ENCODE data around the gene SLC9A8. TPM values are rescaled to one million over a fixed set of nuclear protein-coding genes. Genes with fewer than 3 reads are reported as not detected.

Gene SLC9A8
- total RNA-seq, 1 donor from 2014 or later: 4.7 TPM

DNA sequence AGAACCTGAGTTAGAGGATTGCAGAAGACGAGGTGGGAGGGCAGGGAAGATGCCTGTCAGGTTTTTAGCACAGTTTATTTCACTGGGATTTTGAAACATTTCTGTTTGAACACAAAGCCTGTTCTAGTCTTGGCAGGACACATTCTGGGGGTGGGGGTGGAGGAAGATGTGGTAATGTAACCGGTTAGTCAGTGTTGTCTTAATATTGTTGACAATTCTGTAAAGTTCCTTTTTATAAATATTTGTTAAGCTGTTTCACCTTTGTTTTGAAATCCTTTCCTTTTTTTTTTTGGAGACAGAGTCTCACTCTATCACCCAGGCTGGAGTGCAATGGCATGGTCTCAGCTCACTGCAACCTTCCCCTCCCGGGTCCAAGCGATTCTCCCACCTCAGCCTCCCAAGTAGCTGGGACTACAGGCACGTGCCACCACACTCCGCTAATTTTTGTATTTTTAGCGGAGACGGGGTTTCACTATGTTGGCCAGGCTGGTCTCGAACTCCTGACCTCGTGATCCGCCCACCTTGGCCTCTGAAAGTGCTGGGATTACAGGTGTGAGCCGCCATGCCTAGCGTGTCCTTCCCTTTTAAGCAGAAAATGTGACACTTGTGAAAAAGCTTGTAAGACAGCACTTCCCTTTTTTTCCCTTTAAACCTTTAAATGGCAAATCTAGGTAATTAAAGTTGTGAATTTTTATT, 20.2 kb downstream of the SLC9A8 start:
- no peak for DNase-seq (ENCODE audit: missing footprints)
- intact Hi-C loops (cut with DNase I): no loop called here
- peak; percentile 59 for ATAC-seq

DNA sequence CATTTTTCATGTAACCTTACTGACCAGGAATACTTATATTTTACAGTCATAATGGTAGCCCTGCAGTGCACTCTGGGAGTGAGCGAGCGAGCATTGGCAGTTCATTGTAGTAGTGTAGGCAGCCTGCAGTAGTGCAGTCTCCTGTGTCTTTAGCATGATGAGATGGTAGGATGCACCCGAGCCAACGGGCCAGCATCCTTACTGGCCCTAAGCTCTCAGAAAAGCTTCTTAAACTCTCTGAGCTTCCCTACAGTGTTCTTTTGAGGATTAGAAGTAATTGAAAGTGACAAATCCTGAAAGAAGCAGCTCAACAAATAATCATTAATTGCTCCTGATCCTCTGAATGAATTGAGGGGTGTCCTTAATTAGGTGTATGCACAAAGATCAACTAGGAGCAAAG, 20.9 kb downstream of the SLC9A8 start:
- ATAC-seq (no peak), DNase-seq (ENCODE audit: missing footprints) (no peak)
- intact Hi-C loops (cut with DNase I): no loop called here

DNA sequence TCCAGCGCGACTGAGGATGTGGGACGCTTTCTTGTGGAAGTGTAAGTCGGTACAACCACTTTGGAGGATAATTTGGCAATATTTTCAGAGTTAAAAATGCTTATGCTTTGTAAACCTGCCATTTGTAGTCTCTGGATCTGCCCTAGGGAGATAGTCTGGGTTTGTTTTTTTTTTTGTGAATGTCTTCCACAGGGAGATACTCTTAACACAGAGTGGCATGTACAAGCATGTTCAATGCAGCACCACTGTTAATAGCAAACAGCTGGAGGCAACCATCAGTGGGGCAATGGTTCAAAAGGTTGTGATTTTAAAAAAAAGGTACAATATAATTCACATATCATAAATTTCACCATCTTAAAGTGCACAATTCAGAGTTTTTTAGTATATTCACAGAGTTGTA, 22.4 kb downstream of the SLC9A8 start:
- intact Hi-C loops (cut with DNase I): no loop called here
- ATAC-seq: no peak

DNA sequence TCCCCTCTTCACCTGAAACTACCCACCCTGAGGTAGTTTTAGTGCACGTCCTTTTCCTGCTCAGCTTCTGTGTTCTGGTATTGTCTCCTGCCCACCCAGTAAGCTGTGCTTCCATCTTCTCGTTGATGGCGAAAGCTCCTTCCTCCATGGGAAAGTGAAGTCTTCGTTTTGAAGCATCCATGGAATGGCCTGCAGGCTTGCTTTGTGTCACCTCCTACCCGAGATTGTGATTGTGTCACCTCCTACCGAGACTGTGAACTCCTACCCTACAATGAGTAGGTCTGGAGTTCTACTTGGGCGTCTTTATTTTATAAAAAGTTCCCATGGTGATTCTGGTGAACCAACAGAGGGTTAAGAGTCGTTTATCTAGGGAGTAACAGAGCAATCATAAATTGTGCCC, 25.9 kb downstream of the SLC9A8 start:
- ATAC-seq (no peak), DNase-seq (ENCODE audit: missing footprints) (no peak)
- intact Hi-C loops (cut with DNase I): no loop called here

More for the DNA sequence above, 22.4 kb downstream of the SLC9A8 start:
- DNase-seq (ENCODE audit: missing footprints): no peak

DNA sequence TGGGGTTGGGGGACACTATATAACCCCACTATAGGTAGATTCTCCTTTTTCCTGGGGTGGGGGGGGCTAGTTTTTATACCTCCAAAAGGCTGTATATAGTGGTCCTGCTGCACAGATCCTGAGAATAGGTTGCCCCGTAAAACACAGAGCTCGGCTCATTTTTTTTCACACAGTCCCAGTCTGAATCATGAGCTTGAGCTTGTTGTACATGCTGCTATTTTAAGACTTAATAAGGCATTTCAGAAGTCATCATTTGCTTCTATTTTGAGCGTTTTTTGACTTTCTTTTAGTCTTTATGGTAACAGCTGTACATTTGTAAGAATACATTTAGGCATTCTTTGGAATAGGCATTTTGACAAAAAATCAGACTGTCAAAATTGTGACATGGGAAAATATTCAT, 30.5 kb downstream of the SLC9A8 start:
- ATAC-seq (no peak), DNase-seq (ENCODE audit: missing footprints) (no peak)
- intact Hi-C loops (cut with DNase I): no loop called here

DNA sequence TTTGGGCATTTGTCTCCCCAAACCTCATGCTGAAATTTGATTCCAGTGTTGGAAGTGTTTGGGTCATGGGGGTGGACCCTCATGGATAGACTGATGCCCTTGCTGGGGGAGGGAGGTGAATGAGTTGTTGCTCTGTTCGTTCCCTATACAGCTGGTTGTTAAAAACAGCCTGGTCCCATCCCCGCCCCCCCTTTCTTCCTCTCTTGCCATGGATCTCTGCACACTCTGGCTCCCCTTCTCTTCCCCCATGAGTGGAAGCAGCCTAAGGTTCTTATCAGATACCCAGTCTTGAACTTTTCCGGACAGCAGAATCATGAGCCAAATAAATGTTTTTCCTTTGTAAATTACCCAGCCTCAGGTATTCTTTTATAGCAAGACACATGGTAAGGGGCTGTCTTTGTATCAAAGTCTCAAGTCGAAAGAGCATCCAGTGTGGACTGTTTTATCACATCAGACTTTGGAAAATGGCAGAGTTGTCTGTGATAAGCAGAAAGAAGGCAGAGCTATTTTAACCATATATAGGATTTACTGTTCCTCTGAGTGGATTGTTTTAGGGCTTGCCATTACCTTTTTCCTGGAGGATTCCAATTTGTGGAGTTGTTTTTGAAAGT, 31.2 kb downstream of the SLC9A8 start:
- no peak for ATAC-seq
- DNase-seq (ENCODE audit: missing footprints): no peak
- intact Hi-C loops (cut with DNase I): no loop called here

DNA sequence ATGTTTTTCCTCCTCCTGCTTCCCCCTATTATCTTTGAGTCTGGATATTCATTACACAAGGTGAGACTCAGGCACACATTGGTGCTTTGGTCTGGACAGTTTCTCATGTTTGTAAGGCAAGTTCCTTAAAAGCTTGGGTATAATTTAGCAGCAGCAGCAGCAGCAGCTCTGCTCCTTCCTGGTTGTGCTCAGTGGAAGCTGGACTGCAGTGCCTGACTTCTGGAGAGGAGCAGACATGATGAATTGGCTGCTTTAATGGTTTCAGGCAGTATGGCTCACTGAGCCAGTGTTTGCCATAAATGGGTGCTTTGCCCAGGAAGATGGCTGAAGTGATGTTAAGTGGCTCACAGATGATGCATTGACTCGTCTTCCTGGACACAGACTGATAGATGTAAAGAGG, 32.4 kb downstream of the SLC9A8 start:
- DNase-seq (ENCODE audit: missing footprints): no peak
- no peak for ATAC-seq
- intact Hi-C loops (cut with DNase I): no loop called here

DNA sequence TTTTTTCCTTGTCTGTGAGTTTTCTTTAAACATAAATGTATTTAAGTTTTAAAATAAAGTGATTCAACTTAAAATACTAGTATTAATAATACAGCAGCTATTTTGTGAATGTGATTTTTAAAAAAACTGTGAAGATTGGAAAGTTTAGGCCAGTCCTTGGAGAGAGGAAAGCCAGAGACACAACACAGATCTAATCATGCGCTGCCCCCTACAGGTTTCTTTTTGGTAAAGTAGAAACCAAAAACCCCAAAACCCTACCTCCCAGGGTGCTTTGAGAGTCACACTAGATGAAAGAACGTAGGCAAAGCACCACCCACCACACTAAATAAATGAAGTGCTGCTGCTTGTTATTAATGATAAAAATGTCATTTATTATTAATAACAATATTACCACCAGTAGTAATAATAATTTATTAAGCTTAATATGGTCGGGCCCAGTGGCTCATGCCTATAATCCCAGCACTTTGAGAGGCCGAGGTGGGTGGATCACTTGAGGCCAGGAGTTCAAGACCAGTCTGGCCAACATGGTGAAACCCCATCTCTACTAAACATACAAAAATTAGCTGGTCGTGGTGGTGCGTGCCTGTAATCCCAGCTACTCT, 33.7 kb downstream of the SLC9A8 start:
- intact Hi-C loops (cut with DNase I): loop anchor here (1.0 kb wide), 1 partner anchor 235 kb away; no protein-coding TSS in a partner anchor
- DNase-seq (ENCODE audit: missing footprints): no peak

DNA sequence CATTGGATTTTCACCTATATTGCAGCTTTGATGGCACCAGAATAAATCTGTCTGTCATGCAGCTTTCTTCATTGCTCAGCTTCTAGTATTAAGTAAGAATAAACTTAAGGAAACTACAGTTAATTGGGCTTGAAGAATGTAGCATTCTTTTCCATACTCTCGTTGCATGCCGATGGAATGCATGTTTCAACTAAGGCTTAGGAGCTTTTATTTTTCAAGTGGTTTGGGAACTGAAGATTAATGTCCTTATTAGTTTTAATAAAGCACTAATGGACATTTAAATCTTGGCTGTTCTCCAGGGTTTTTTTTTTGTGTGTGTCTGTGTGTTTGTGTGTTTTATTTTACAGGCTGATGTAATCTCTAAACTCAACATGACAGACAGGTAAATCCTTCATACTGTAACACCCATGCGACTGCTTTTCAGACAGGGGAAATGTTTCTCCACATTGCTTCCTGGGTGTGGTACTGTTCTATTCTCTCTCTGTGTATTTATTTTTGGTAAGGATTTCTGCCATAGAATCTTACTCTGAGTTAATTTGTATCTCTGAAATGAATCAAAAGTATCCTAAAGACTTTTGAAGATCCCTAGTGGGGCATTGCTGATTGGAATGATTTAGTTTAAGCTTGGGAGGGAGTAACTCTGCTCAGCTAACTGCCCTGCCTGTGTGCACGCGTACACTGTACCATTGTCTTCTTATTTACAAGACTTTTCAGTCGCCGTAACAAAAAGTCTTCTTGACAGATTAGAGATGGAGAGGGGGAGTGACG, 38.0 kb downstream of the SLC9A8 start:
- ATAC-seq (no peak), DNase-seq (ENCODE audit: missing footprints) (no peak)
- intact Hi-C loops (cut with DNase I): loop anchor here (2.0 to 10.0 kb wide), 3 partner anchors 60 to 516 kb away; no protein-coding TSS in a partner anchor

More for the DNA sequence above, 33.7 kb downstream of the SLC9A8 start:
- ATAC-seq: no peak

DNA sequence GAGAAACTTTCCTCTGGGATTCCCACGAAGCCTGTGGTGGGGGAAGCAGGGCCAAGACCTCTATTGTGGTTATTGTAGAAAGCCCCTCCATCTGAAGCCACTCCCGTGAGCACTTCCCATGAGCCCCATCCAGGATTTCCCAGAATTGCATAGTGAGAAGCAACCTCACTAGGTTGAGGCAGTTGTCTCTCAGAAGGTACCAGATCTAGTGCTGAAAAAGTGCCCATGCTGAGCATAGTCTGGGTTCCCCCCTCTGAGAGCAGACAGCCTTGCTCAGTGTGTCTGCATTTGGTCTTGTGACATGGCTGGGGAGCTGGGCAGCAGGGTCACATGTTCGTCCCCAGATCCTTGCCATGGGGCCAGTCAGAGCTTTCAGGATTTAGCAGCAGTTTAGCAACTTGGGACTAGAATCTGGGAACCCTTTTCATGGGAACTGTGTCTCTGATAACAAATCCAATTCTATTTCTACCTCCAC, 38.6 kb downstream of the SLC9A8 start:
- ATAC-seq (peak; percentile 43), DNase-seq (ENCODE audit: missing footprints) (no peak)
- intact Hi-C loops (cut with DNase I): loop anchor here (2.0 to 10.0 kb wide), 3 partner anchors 60 to 516 kb away; no protein-coding TSS in a partner anchor

DNA sequence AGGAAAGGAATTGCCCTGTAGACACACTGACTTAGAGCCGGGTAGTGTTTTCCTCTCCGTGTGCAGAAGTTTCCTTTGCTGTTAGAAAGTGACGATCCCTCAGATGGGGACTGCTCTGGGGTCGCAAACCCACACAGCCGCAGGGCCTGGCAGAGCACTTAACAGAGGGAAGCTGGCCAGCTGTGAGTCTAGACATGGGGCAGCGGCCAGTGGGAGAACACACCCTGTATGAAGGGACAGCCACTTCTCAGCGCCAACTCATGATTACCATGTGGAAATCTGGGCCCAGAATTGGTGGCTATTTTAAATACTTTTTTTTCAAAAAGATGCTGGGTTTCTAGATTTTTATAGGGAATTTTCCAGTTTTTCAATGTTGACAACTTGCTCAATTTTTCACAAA, 39.4 kb downstream of the SLC9A8 start:
- ATAC-seq: peak; percentile 81

DNA sequence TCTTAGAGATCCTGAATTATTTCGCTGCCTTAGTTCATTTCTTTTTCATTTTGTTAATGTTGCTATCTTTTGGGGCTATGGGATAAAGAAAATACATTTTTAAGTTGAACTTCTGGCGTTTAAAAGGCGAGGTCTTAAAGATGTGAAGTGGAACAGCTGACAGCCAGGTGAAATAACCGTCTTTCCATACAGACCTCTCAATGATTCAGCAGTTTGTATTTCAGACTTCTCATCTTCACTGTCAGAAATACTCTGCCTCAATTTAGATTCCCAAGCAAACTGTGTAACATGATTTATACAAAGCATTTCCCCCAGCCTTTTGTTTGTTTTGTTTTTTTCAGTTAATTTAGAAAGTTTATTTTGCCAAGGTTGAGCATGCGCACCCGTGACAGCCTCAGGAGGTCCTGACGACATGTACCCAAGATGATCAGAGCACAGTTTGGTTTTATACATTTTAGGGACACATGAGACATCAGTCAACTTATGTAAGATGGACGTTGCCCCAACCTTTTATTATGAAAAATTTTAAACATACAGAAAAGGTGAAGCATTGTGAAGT, 40.0 kb downstream of the SLC9A8 start:
- DNase-seq (ENCODE audit: missing footprints): no peak
- intact Hi-C loops (cut with DNase I): loop anchor here (10.0 kb wide), 2 partner anchors 308 to 518 kb away; no protein-coding TSS in a partner anchor
- no peak for ATAC-seq

More for the DNA sequence above, 39.4 kb downstream of the SLC9A8 start:
- DNase-seq (ENCODE audit: missing footprints): no peak
- intact Hi-C loops (cut with DNase I): loop anchor here (2.0 to 10.0 kb wide), 3 partner anchors 59 to 517 kb away; no protein-coding TSS in a partner anchor

DNA sequence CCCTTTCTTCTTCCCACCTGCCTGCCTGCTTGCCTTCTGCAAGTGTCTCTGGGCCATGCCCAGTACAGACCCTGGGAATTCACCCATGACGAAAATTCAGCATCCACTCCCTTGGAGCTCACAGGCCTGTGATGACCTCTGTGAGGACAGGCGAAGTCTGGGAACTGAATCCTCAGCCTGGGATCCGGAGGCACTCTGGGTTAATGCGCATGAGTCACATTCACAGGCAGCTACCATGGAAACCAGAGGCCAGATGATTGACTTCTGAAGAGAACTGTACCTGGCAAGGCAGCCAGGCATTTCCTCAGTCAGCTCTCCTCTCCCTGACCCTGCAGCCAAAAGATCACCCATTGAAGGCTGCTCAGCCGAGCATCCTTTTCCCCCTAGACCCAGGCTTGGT, 41.0 kb downstream of the SLC9A8 start:
- ATAC-seq: no peak
- intact Hi-C loops (cut with DNase I): loop anchor here (10.0 kb wide), 2 partner anchors 309 to 519 kb away; no protein-coding TSS in a partner anchor
- DNase-seq (ENCODE audit: missing footprints): no peak

DNA sequence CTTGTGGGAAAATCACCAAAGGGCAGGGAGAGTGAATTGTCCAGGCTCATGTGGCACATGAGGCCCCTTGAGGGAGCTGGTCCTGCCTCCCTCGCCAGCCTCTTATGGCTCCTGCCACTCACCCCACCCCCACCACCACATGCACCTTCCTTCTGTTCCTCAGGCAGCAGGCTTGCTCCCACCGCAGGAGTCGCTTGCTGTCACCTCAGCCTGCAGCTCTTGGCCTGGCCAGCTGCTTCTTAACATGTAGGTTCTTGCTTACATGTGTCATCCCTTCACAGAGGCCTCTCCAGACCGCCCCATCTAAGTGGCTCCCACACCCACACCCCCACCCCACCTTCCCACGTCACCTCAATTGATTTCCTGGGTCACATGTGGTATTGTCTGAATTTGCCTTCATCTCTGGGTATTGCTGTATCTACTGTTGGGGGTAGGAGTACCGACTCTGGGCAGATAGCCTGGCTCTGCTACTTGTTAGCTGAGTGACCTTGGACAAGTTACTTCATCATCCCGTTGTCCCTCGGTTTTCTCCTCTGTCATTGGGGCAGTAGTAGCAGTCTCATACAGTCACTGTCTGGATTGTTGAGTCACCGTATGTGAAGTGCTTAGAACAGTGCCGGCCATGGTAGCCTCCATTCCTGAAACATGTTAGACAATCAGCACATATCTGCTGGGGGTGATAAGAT, 41.7 kb downstream of the SLC9A8 start:
- intact Hi-C loops (cut with DNase I): loop anchor here (10.0 kb wide), 2 partner anchors 310 to 520 kb away; no protein-coding TSS in a partner anchor
- peak; percentile 6 for ATAC-seq
- DNase-seq (ENCODE audit: missing footprints): no peak

DNA sequence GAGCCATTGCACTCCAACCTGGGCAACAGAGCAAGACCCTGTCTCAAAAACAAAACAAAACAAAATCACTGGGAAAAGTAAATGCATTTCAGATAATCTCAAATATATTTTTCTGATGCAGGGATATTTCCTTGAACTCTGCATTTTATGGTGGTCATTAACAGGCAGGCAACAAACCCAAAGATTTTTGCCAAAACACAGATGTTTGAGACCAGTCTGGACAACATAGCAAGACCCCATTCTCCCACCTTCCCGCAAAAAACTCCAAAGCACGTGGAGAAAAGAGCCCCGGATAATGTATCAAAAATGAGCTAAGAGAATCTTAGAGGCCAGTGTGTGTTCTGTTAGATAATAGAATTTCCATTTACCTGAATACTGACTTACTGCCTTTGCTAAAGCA, 44.3 kb downstream of the SLC9A8 start:
- intact Hi-C loops (cut with DNase I): loop anchor here (10.0 kb wide), 2 partner anchors 312 to 522 kb away; no protein-coding TSS in a partner anchor
- DNase-seq (ENCODE audit: missing footprints): no peak
- ATAC-seq: no peak

DNA sequence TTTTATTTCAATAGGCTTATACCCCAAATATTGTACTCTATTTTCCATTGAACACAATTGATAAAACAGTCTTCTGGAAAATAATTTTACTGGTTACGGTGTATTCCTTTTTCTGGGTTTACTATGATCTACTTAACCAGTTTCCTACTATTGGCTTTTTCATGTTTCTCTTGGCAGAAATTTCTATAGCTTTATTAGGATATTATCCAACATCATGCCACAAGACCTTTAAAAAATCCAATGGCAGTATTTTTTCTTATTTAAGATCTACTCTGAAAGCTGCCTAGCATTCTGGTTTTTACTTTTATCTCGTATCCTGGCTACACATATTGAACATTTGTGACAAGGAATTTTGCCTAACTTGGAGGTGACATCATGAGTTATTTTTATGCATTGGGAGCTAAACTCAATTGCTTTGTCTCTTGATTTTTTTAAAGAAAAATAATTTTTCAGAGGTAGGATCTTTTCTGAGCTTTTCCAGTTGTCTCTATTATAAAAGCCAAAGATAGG, 45.5 kb downstream of the SLC9A8 start:
- intact Hi-C loops (cut with DNase I): loop anchor here (10.0 kb wide), 2 partner anchors 313 to 523 kb away; no protein-coding TSS in a partner anchor
- no peak for DNase-seq (ENCODE audit: missing footprints)
- ATAC-seq: no peak

DNA sequence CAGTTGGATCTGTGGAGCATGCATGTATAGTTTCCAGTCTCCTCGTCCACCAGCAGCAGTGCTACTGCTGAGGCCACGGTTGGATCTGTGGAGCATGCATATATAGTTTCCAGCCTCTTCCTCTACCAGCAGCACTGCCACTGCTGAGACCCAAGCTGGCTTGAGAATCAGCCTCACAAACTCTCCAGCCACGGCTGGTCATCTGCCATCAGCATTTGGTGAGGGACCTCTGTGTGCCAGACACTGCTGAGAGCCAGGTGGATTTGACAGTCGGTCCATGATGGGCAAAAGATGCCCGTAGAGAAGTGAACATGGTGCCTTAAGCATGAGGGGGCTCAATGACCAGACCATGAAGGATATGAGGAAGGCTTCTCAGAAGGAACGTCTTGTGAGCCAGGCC, 46.4 kb downstream of the SLC9A8 start:
- intact Hi-C loops (cut with DNase I): loop anchor here (10.0 kb wide), 2 partner anchors 314 to 524 kb away; no protein-coding TSS in a partner anchor
- DNase-seq (ENCODE audit: missing footprints) (peak; percentile 37), ATAC-seq (no peak)
